ENCODE data around the gene VPS16. TPM values are rescaled to one million over a fixed set of nuclear protein-coding genes. Genes with fewer than 3 reads are reported as not detected.

VPS16 gene
- total and polyA plus RNA-seq, 2 of the 13 experiments (the other 11 are each of a cell fraction or from before 2014, with no cell fraction given): 34.2 to 35.4 TPM

DNA sequence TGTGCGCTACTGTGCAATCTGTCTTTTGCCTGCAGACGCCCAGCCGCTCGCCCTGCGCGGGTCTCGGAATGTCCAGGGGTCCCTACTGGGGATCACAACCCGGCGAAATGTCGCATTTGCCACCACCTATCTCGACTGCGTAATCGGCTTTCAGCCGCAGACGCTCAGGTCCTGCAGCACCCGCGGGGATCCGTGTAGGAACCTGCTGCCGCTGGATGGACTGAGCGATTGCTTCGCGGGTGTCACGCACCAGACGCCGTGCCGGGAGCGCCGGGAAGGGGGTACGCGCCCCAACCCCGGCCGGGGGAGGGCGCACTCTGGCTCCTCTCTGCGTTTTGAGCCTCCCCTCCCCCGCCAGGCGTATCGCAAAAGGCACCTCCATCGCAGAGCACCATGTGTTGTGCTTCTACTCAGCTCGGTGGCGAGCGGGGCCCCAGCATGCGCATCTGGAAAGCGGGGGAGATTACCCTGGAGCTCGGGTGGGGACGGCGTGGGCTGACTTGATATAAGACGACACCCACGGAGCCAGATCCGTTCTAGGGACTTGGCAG, 32.0 kb downstream of the VPS16 start (continued):
- TF ChIP-seq, protein P1, sequence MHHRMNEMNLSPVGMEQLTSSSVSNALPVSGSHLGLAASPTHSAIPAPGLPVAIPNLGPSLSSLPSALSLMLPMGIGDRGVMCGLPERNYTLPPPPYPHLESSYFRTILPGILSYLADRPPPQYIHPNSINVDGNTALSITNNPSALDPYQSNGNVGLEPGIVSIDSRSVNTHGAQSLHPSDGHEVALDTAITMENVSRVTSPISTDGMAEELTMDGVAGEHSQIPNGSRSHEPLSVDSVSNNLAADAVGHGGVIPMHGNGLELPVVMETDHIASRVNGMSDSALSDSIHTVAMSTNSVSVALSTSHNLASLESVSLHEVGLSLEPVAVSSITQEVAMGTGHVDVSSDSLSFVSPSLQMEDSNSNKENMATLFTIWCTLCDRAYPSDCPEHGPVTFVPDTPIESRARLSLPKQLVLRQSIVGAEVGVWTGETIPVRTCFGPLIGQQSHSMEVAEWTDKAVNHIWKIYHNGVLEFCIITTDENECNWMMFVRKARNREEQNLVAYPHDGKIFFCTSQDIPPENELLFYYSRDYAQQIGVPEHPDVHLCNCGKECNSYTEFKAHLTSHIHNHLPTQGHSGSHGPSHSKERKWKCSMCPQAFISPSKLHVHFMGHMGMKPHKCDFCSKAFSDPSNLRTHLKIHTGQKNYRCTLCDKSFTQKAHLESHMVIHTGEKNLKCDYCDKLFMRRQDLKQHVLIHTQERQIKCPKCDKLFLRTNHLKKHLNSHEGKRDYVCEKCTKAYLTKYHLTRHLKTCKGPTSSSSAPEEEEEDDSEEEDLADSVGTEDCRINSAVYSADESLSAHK (CRISPR knock-in tag; IDR thresholded peaks at IDR 0.05; ENCODE audit: borderline replicate concordance): no peak
- TF ChIP-seq SRSF4 (IDR thresholded peaks at IDR 0.05; ENCODE audit: low read depth, low read length, poor library complexity, severe bottlenecking) (no peak), ZMYM2 (CRISPR knock-in tag; IDR thresholded peaks at IDR 0.05) (no peak), CENPT (CRISPR knock-in tag; IDR thresholded peaks at IDR 0.05; ENCODE audit: low read depth) (no peak), SMYD3 (CRISPR knock-in tag; IDR thresholded peaks at IDR 0.05) (no peak), ZNF747 (CRISPR knock-in tag; IDR thresholded peaks at IDR 0.05; ENCODE audit: borderline replicate concordance) (no peak), ATM (IDR thresholded peaks at IDR 0.05; ENCODE audit: borderline replicate concordance) (no peak), CREM (IDR thresholded peaks at IDR 0.05) (no peak), CREM (CRISPR knock-in tag; IDR thresholded peaks at IDR 0.05) (no peak), ZNF773 (CRISPR knock-in tag; IDR thresholded peaks at IDR 0.05; ENCODE audit: borderline replicate concordance) (0 out of 2 replicates have a peak, but pooled peaks have one; percentile 16), ZNF761 (CRISPR knock-in tag; conservative IDR thresholded peaks at IDR 0.05) (no peak; the same call in 1 of the 2 replicates), HNRNPLL (IDR thresholded peaks at IDR 0.05; ENCODE audit: low read depth, low read length, poor library complexity, severe bottlenecking) (peak; percentile 80), MZF1 (CRISPR knock-in tag; IDR thresholded peaks at IDR 0.05; ENCODE audit: borderline replicate concordance) (no peak), ZNF557 (CRISPR knock-in tag; IDR thresholded peaks at IDR 0.05) (peak; percentile 86; the same call in 1 of the 2 replicates), TBX3 (IDR thresholded peaks at IDR 0.05; ENCODE audit: borderline replicate concordance) (no peak), MBD4 (IDR thresholded peaks at IDR 0.05; ENCODE audit: borderline replicate concordance, low read length) (no peak), RBM22 (optimal IDR thresholded peaks at IDR 0.05; ENCODE audit: low read length) (peak; percentile 31), RXRA (CRISPR knock-in tag; IDR thresholded peaks at IDR 0.05) (peak; percentile 18)
- TF ChIP-seq, protein P2, sequence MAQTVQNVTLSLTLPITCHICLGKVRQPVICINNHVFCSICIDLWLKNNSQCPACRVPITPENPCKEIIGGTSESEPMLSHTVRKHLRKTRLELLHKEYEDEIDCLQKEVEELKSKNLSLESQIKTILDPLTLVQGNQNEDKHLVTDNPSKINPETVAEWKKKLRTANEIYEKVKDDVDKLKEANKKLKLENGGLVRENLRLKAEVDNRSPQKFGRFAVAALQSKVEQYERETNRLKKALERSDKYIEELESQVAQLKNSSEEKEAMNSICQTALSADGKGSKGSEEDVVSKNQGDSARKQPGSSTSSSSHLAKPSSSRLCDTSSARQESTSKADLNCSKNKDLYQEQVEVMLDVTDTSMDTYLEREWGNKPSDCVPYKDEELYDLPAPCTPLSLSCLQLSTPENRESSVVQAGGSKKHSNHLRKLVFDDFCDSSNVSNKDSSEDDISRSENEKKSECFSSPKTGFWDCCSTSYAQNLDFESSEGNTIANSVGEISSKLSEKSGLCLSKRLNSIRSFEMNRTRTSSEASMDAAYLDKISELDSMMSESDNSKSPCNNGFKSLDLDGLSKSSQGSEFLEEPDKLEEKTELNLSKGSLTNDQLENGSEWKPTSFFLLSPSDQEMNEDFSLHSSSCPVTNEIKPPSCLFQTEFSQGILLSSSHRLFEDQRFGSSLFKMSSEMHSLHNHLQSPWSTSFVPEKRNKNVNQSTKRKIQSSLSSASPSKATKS (CRISPR knock-in tag; IDR thresholded peaks at IDR 0.05): no peak; the same call in 1 of the 2 replicates
- TF ChIP-seq, protein P3, sequence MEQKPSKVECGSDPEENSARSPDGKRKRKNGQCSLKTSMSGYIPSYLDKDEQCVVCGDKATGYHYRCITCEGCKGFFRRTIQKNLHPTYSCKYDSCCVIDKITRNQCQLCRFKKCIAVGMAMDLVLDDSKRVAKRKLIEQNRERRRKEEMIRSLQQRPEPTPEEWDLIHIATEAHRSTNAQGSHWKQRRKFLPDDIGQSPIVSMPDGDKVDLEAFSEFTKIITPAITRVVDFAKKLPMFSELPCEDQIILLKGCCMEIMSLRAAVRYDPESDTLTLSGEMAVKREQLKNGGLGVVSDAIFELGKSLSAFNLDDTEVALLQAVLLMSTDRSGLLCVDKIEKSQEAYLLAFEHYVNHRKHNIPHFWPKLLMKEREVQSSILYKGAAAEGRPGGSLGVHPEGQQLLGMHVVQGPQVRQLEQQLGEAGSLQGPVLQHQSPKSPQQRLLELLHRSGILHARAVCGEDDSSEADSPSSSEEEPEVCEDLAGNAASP (CRISPR knock-in tag; IDR thresholded peaks at IDR 0.05; ENCODE audit: borderline replicate concordance): no peak
- TF ChIP-seq, protein P4, sequence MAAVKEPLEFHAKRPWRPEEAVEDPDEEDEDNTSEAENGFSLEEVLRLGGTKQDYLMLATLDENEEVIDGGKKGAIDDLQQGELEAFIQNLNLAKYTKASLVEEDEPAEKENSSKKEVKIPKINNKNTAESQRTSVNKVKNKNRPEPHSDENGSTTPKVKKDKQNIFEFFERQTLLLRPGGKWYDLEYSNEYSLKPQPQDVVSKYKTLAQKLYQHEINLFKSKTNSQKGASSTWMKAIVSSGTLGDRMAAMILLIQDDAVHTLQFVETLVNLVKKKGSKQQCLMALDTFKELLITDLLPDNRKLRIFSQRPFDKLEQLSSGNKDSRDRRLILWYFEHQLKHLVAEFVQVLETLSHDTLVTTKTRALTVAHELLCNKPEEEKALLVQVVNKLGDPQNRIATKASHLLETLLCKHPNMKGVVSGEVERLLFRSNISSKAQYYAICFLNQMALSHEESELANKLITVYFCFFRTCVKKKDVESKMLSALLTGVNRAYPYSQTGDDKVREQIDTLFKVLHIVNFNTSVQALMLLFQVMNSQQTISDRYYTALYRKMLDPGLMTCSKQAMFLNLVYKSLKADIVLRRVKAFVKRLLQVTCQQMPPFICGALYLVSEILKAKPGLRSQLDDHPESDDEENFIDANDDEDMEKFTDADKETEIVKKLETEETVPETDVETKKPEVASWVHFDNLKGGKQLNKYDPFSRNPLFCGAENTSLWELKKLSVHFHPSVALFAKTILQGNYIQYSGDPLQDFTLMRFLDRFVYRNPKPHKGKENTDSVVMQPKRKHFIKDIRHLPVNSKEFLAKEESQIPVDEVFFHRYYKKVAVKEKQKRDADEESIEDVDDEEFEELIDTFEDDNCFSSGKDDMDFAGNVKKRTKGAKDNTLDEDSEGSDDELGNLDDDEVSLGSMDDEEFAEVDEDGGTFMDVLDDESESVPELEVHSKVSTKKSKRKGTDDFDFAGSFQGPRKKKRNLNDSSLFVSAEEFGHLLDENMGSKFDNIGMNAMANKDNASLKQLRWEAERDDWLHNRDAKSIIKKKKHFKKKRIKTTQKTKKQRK (IDR thresholded peaks at IDR 0.05; ENCODE audit: low read length): no peak

Measured in HepG2 (cell line).